ENCODE results near the gene LMO2. TPM values are rescaled to one million over a fixed set of nuclear protein-coding genes. Genes with fewer than 3 reads are reported as not detected.

Gene LMO2
- total and polyA plus RNA-seq, 9 donors: 6.9 to 48.2 (median 13.5) TPM

- DNase-seq: peak in 2 of 5 donors; percentile 39 to 43
- Histone ChIP-seq H3K36me3 (no peaks in the 10 kb centered on the region), H3K27ac (peak overlapping the region in 1 of 2 donors; percentile 36), H3K27me3 (no peaks in the 10 kb centered on the region), H3K4me3 (peak overlapping the region; percentile 32), H3K4me1 (ENCODE audit: insufficient read depth) (peaks cover 2% of the 10 kb centered on the region), H3K9me3 (no peaks in the 10 kb centered on the region)
- intact Hi-C loops (cut with DNase I): no loop called here
- TF ChIP-seq EP300 (IDR thresholded peaks at IDR 0.05): no peak
- no peak for TF ChIP-seq POLR2A (IDR thresholded peaks at IDR 0.05)
- TF ChIP-seq CTCF (IDR thresholded peaks at IDR 0.05): no peak
- 0 to 1% (median 1%) methylated on average over 73 to 91 of the region's 91 CpGs for WGBS, 3 donors
These were observed 22.1 kb downstream of the LMO2 start for GRCh38 chr11:33869481-33870422.

GRCh38 chr11:33868647-33869461, 23.0 kb downstream of the LMO2 start:
- Histone ChIP-seq H3K4me1 (ENCODE audit: insufficient read depth) (peaks cover 2% of the 10 kb centered on the region), H3K27ac (peak overlapping the region; percentile 23 to 36), H3K27me3 (no peaks in the 10 kb centered on the region), H3K36me3 (no peaks in the 10 kb centered on the region), H3K9me3 (no peaks in the 10 kb centered on the region), H3K4me3 (peak overlapping the region; percentile 32)
- 1 to 3% (median 2%) methylated on average over 24 to 66 of the region's 68 CpGs for WGBS, 3 donors
- TF ChIP-seq CTCF (IDR thresholded peaks at IDR 0.05): no peak
- no peak for TF ChIP-seq POLR2A (IDR thresholded peaks at IDR 0.05)
- no peak for TF ChIP-seq EP300 (IDR thresholded peaks at IDR 0.05)
- intact Hi-C loops (cut with DNase I): no loop called here
- DNase-seq: peak in 2 of 5 donors; percentile 20 to 38

GRCh38 chr11:33867996-33868646, 23.8 kb downstream of the LMO2 start:
- no peaks in the 10 kb centered on the region for H3K27me3 ChIP-seq
- no peaks in the 10 kb centered on the region for H3K9me3 ChIP-seq
- DNase-seq: no peak
- 7 to 25% (median 9%) methylated on average over 7 of the region's 7 CpGs for WGBS, 3 donors
- H3K27ac ChIP-seq: no peak overlapping the region
- TF ChIP-seq POLR2A (IDR thresholded peaks at IDR 0.05): no peak
- no peak for TF ChIP-seq CTCF (IDR thresholded peaks at IDR 0.05)
- TF ChIP-seq EP300 (IDR thresholded peaks at IDR 0.05): no peak
- H3K4me3 ChIP-seq: no peak overlapping the region
- no peaks in the 10 kb centered on the region for H3K36me3 ChIP-seq
- intact Hi-C loops (cut with DNase I): no loop called here
- H3K4me1 ChIP-seq (ENCODE audit: insufficient read depth): peaks cover 5% of the 10 kb centered on the region

GRCh38 chr11:33867561-33867960, 24.3 kb downstream of the LMO2 start:
- no peaks in the 10 kb centered on the region for H3K36me3 ChIP-seq
- no peak overlapping the region for H3K4me3 ChIP-seq
- intact Hi-C loops (cut with DNase I): no loop called here
- no peak overlapping the region for H3K27ac ChIP-seq
- no peak for DNase-seq
- peaks cover 5% of the 10 kb centered on the region for H3K4me1 ChIP-seq (ENCODE audit: insufficient read depth)
- no peak for TF ChIP-seq POLR2A (IDR thresholded peaks at IDR 0.05)
- no peaks in the 10 kb centered on the region for H3K9me3 ChIP-seq
- 32 to 41% (median 36%) methylated on average over 1 of the region's 1 CpG for WGBS, 3 donors
- H3K27me3 ChIP-seq: no peaks in the 10 kb centered on the region
